CD4-positive, alpha-beta T cell treated with Interleukin-6 at 100 ng/mL for 8 hours (primary cell): ENCODE measurements around the gene EEFSEC.

Experiments used
- DNase-seq: peaks from one replicate; pipeline ENCODE4 v3.0.0-alpha.2; 2020; ENCODE audit warnings: mixed read lengths, low spot score

Gene EEFSEC

GRCh38 chr3:128412180-128413002 lies 259.1 kb downstream of the EEFSEC start:
- no peak for DNase-seq

GRCh38 chr3:128413003-128413370 lies 259.7 kb downstream of the EEFSEC start:
- no peak for DNase-seq

GRCh38 chr3:128413413-128414205 lies 260.3 kb downstream of the EEFSEC start:
- DNase-seq, result no peak

GRCh38 chr3:128415200-128415772 lies 262.0 kb downstream of the EEFSEC start:
- no peak for DNase-seq

- no peak for DNase-seq
Observed at GRCh38 chr3:128415773-128416577, 262.7 kb downstream of the EEFSEC start.

- DNase-seq, result no peak
Observed at GRCh38 chr3:128416578-128417211, 263.4 kb downstream of the EEFSEC start.

- DNase-seq, result no peak
Observed at GRCh38 chr3:128418900-128419299, 265.6 kb downstream of the EEFSEC start.

- no peak for DNase-seq
Observed at GRCh38 chr3:128419311-128419710, 266.0 kb downstream of the EEFSEC start.

- DNase-seq, result no peak
Observed at GRCh38 chr3:128420289-128420688, 267.0 kb downstream of the EEFSEC start.

- DNase-seq, result no peak
Observed at GRCh38 chr3:128420720-128421438, 267.6 kb downstream of the EEFSEC start.

GRCh38 chr3:128421439-128421836 lies 268.2 kb downstream of the EEFSEC start:
- no peak for DNase-seq

- DNase-seq, result no peak
Observed at GRCh38 chr3:128421966-128422365, 268.7 kb downstream of the EEFSEC start.

- DNase-seq, result no peak
Observed at GRCh38 chr3:128422762-128423524, 269.7 kb downstream of the EEFSEC start.

GRCh38 chr3:128423525-128424147 lies 270.4 kb downstream of the EEFSEC start:
- DNase-seq, result no peak

- DNase-seq, result no peak
Observed at GRCh38 chr3:128424508-128425069, 271.3 kb downstream of the EEFSEC start.

GRCh38 chr3:128425142-128425845 lies 272.0 kb downstream of the EEFSEC start:
- no peak for DNase-seq

- DNase-seq, result no peak
Observed at GRCh38 chr3:128425846-128426127, 272.5 kb downstream of the EEFSEC start.

GRCh38 chr3:128426128-128426921 lies 273.0 kb downstream of the EEFSEC start:
- DNase-seq, result peak; percentile 30
